GM19372 (cell line): ENCODE data around the gene MRPL14.

ENCODE experiments used
- ATAC-seq: cut with Tn5 transposase; IDR thresholded peaks from one replicate; pipeline ENCODE4 v1.9.1; 2021; ENCODE audit warnings: mild to moderate bottlenecking, low read depth, moderate library complexity; ENCODE audit not compliant: unreplicated experiment

MRPL14 gene

GRCh38 chr6:44126320-44127149 lies 717 bp downstream of the MRPL14 start:
- ATAC-seq = peak; percentile 25

GRCh38 chr6:44123544-44123943 lies 3.7 kb downstream of the MRPL14 start:
- no peak for ATAC-seq

GRCh38 chr6:44122801-44123200 lies 4.5 kb downstream of the MRPL14 start:
- no peak for ATAC-seq

- no peak for ATAC-seq
Observed at GRCh38 chr6:44120692-44121443, 6.4 kb downstream of the MRPL14 start.

GRCh38 chr6:44119704-44120262 lies 7.5 kb downstream of the MRPL14 start:
- no peak for ATAC-seq

- ATAC-seq = no peak
Observed at GRCh38 chr6:44117397-44118128, 9.7 kb downstream of the MRPL14 start.

- no peak for ATAC-seq
Observed at GRCh38 chr6:44116641-44117382, 10.4 kb downstream of the MRPL14 start.

- no peak for ATAC-seq
Observed at GRCh38 chr6:44115866-44116265, 11.4 kb downstream of the MRPL14 start.

- ATAC-seq = no peak
Observed at GRCh38 chr6:44113414-44113813, 13.8 kb downstream of the MRPL14 start.

GRCh38 chr6:44111434-44112417 lies 15.5 kb downstream of the MRPL14 start:
- no peak for ATAC-seq

- ATAC-seq = no peak
Observed at GRCh38 chr6:44110966-44111365, 16.3 kb downstream of the MRPL14 start.

GRCh38 chr6:44110005-44110676 lies 17.1 kb downstream of the MRPL14 start:
- ATAC-seq = no peak

GRCh38 chr6:44109212-44109611 lies 18.0 kb downstream of the MRPL14 start:
- no peak for ATAC-seq

- no peak for ATAC-seq
Observed at GRCh38 chr6:44108471-44108870, 18.8 kb downstream of the MRPL14 start.

GRCh38 chr6:44107017-44107416 lies 20.2 kb downstream of the MRPL14 start:
- ATAC-seq = no peak

GRCh38 chr6:44105993-44106740 lies 21.1 kb downstream of the MRPL14 start:
- no peak for ATAC-seq

GRCh38 chr6:44105146-44105545 lies 22.1 kb downstream of the MRPL14 start:
- no peak for ATAC-seq
